GM21576 (cell line): ENCODE data around the gene DMTF1.
"Not testable (repeated sequence)": the region's sequence is repeated elsewhere in the genome, so short reads cannot be mapped to it uniquely, and the experiment has no call there.

Source experiments
- ATAC-seq: cut with Tn5 transposase; IDR thresholded peaks from one replicate; pipeline ENCODE4 v1.9.1; 2021; ENCODE audit warnings: mild to moderate bottlenecking, moderate library complexity; ENCODE audit not compliant: unreplicated experiment

DMTF1 gene

GRCh38 chr7:87220026-87220733 lies 67.9 kb downstream of the DMTF1 start:
- ATAC-seq: peak; percentile 34

- ATAC-seq: no peak
Measured at GRCh38 chr7:87220734-87221215, 68.5 kb downstream of the DMTF1 start.

- ATAC-seq: no peak
Measured at GRCh38 chr7:87223666-87224065, 71.4 kb downstream of the DMTF1 start.

- ATAC-seq: no peak
Measured at GRCh38 chr7:87225696-87226095, 73.4 kb downstream of the DMTF1 start.

GRCh38 chr7:87226495-87226894 lies 74.2 kb downstream of the DMTF1 start:
- ATAC-seq: peak; percentile 78

GRCh38 chr7:87231258-87231657 lies 79.0 kb downstream of the DMTF1 start:
- no peak for ATAC-seq

GRCh38 chr7:87231711-87232110 lies 79.5 kb downstream of the DMTF1 start:
- no peak for ATAC-seq

- no peak for ATAC-seq
Measured at GRCh38 chr7:87234949-87235348, 82.7 kb downstream of the DMTF1 start.

- ATAC-seq: not testable (repeated sequence)
Measured at GRCh38 chr7:87238464-87239051, 86.3 kb downstream of the DMTF1 start.

- ATAC-seq: not testable (repeated sequence)
Measured at GRCh38 chr7:87245671-87246070, 93.4 kb downstream of the DMTF1 start.
